ENCODE measurements around the gene IGFL1.

DNA sequence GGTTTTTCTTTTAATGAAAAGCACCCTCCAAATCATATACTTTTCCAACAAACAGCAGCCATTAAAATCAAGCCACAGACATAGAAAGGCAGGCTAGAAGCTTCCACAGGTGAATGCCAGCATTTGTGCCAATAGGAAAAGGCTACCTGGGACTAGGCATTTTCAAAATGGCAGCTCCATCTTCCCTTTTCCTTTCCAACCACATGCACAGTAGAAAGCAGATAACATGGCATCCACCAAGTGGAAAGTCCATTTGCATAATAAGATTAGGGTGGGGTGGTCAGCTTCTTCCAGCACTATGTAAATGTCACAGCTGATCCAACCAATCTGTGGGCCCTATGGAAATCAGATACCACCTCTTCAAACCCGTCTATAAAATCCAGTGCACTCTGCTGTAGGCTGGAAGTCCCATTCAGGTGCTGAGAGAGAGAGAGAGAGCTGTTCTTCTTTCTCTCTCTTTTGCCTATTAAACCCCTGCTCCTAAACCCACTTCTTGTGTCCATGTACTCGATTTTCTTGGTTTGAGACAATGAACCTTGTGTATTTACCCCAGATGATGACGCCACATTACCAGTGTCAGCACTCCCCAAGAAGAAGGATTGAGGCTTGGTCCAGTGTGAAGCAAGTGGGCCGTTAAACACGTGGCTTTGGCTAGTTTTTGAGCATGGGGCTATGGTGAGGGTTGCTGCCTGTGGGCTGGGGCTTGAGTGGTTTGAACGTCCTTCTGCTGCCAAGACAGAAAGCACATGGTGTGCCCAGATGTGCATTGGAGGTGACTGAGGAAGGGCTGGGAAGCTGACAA lies 24.2 kb upstream of the IGFL1 start:
- TF ChIP-seq POLR2A (IDR thresholded peaks at IDR 0.05; ENCODE audit: low read depth, low read length) (no peak), TAF1 (IDR thresholded peaks at IDR 0.05; ENCODE audit: borderline replicate concordance, low read depth, low read length) (no peak)
